Chondrocyte (in vitro differentiated cells): Measurements from ENCODE around the gene BTBD16. TPM values are rescaled to one million over a fixed set of nuclear protein-coding genes. Genes with fewer than 3 reads are reported as not detected.

Experiments used
- DNase-seq: peaks from one replicate; pipeline ENCODE4 v3.0.0; 2021; ENCODE audit warnings: mixed read lengths, low spot score
- H3K27ac Mint-ChIP-seq: one replicate; pipeline ENCODE4 v1.8.0; 2021; ENCODE audit warnings: mild to moderate bottlenecking, moderate library complexity, mixed read lengths; ENCODE audit not compliant: unreplicated experiment
- H3K27me3 Mint-ChIP-seq: 2 replicates; pipeline ENCODE4 v1.8.0; 2021; ENCODE audit warnings: low read depth, mixed read lengths
- H3K36me3 Mint-ChIP-seq: 2 replicates; pipeline ENCODE4 v1.8.0; 2021; ENCODE audit warnings: low read depth, mixed read lengths
- H3K4me1 Mint-ChIP-seq: 2 replicates; pipeline ENCODE4 v1.8.0; 2021; ENCODE audit warnings: low read depth, mild to moderate bottlenecking, mixed read lengths
- H3K4me3 Mint-ChIP-seq: one replicate; pipeline ENCODE4 v1.8.0; 2021; ENCODE audit warnings: mild to moderate bottlenecking, moderate library complexity, mixed read lengths; ENCODE audit not compliant: unreplicated experiment
- H3K9me3 Mint-ChIP-seq: 2 replicates; pipeline ENCODE4 v1.8.0; 2021; ENCODE audit warnings: low read depth, mixed read lengths
- total RNA-seq: library from RNA; stranded (reverse); gene quantifications from 3 replicates; pipeline ENCODE4 v1.2.1, GENCODE V29; 2021
- TF ChIP-seq, protein P1 (sequence below): fragments of 200-600 bp; sonication (generic); IDR thresholded peaks from 2 replicates; pipeline ENCODE4 v1.5.0; 2021; ENCODE audit warnings: antibody characterized with exemption, mild to moderate bottlenecking, moderate library complexity

Gene BTBD16
- total RNA-seq, 1 donor from 2014 or later = 0.10 TPM

DNA sequence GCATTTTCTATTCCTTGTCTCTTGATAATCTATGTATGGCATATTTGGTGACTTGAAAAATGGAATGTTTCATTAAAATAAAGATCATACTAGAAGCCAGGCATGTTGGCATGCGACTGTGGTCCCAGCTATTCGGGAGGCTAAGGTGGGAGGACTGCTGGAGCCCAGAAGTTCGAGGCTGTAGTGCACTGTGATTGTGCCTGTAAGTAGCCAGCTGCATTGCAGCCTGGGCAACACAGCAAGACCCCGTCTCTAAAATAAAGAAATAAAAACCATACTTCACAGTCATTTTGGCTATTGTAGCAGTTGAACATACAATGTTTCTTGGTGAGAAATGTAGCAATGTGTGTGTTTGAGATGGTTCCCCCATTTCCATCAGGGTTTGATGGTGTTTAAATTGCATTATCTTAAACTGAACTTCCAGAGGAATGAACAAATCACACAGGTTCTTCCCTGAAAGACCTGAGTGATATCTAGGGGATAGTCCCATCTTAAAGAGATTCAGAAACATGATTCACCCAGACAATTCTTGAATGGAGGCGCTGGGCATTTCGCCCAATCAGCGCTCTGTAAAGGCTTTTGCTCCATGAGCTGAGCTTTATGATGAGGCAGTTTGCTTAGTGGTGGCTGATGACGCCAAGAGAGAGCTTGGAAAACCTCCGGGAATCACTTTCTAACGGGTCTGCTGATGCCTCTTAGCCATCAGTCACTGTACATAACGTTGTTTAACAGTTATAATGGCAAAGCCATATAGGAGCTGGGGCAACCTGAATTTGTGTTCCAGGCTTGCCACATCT, 19.4 kb upstream of the BTBD16 start:
- no peak overlapping the region for H3K27ac Mint-ChIP-seq
- H3K36me3 Mint-ChIP-seq = peaks cover 28% of the 10 kb centered on the region
- H3K27me3 Mint-ChIP-seq = no peaks in the 10 kb centered on the region
- no peaks in the 10 kb centered on the region for H3K9me3 Mint-ChIP-seq
- no peak for DNase-seq
- no peak overlapping the region for H3K4me3 Mint-ChIP-seq
- TF ChIP-seq, protein P1, sequence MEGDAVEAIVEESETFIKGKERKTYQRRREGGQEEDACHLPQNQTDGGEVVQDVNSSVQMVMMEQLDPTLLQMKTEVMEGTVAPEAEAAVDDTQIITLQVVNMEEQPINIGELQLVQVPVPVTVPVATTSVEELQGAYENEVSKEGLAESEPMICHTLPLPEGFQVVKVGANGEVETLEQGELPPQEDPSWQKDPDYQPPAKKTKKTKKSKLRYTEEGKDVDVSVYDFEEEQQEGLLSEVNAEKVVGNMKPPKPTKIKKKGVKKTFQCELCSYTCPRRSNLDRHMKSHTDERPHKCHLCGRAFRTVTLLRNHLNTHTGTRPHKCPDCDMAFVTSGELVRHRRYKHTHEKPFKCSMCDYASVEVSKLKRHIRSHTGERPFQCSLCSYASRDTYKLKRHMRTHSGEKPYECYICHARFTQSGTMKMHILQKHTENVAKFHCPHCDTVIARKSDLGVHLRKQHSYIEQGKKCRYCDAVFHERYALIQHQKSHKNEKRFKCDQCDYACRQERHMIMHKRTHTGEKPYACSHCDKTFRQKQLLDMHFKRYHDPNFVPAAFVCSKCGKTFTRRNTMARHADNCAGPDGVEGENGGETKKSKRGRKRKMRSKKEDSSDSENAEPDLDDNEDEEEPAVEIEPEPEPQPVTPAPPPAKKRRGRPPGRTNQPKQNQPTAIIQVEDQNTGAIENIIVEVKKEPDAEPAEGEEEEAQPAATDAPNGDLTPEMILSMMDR = no peak
- no peaks in the 10 kb centered on the region for H3K4me1 Mint-ChIP-seq

GRCh38 chr10:122252805-122253204, 18.3 kb upstream of the BTBD16 start:
- TF ChIP-seq, protein P1 = no peak
- peaks cover 8% of the 10 kb centered on the region for H3K4me1 Mint-ChIP-seq
- no peak overlapping the region for H3K27ac Mint-ChIP-seq
- no peaks in the 10 kb centered on the region for H3K27me3 Mint-ChIP-seq
- no peak overlapping the region for H3K4me3 Mint-ChIP-seq
- H3K36me3 Mint-ChIP-seq = peaks cover 24% of the 10 kb centered on the region
- no peak for DNase-seq
- no peaks in the 10 kb centered on the region for H3K9me3 Mint-ChIP-seq

GRCh38 chr10:122253605-122254004, 17.5 kb upstream of the BTBD16 start:
- no peak for DNase-seq
- TF ChIP-seq, protein P1 = no peak
- peaks cover 18% of the 10 kb centered on the region for H3K36me3 Mint-ChIP-seq
- H3K4me1 Mint-ChIP-seq = peaks cover 14% of the 10 kb centered on the region
- H3K9me3 Mint-ChIP-seq = no peaks in the 10 kb centered on the region
- no peak overlapping the region for H3K4me3 Mint-ChIP-seq
- no peaks in the 10 kb centered on the region for H3K27me3 Mint-ChIP-seq
- H3K27ac Mint-ChIP-seq = no peak overlapping the region

DNA sequence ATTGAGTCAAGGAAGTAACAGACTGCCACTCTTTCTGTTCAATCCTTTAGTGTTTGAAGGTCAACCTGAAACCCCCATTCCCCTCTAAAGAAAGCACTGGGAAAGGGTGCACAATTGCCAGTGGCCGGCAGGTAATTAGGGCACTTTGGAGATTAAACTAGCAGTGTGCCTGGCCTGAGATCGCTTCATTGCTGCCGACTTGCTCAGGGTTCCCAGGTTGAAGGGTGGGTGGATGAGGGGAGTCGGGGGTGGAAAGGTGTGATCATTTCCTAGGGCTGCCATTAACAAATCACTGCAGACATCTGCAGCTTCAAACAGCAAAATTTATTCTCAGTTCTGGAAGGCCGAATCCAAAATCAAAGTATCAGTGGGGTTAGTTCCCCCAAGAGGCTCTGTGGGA, 16.3 kb upstream of the BTBD16 start:
- Mint-ChIP-seq H3K36me3 (peaks cover 13% of the 10 kb centered on the region), H3K4me1 (peaks cover 21% of the 10 kb centered on the region), H3K27ac (no peak overlapping the region), H3K9me3 (no peaks in the 10 kb centered on the region), H3K27me3 (no peaks in the 10 kb centered on the region), H3K4me3 (no peak overlapping the region)
- no peak for DNase-seq
- TF ChIP-seq, protein P1 = no peak

DNA sequence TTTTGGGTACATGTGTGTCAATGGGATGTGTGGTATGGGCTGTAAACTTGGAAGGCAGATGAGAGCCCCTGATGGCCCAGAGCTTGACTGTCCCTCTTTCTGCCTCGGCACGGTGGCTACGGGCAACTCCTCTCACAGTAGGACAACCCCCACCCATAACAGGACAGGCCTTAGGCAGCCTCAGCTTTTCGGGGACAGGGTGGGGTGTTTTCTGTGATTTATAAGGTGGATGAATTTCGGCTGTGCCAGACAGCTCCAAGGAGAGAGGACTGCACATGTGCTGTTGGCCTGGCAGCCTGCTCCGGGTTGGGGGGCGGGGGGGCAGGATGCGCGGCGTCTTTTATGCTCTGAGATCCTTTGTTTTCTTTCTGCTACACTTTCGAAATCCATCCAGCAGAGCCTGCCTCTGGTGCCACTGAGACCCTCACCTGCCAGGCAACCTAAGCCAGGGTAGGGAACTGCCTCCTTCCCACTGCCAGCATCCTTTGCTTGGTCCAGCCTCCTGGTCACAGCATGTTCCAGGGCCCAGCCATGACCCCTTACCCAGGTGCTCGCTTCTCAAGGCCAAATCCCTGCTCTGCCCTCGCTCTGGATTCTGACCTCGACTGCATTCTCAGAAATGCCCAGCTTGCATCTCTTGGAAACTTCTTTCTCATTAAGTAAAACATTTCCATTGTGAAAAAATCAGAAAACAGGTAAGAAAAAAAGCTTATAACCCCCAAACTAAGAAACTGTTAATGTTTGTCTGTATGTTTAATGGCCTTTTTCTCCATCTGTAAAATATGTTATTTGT, 15.4 kb upstream of the BTBD16 start:
- H3K9me3 Mint-ChIP-seq = no peaks in the 10 kb centered on the region
- TF ChIP-seq, protein P1 = no peak
- DNase-seq = no peak
- no peaks in the 10 kb centered on the region for H3K27me3 Mint-ChIP-seq
- no peak overlapping the region for H3K4me3 Mint-ChIP-seq
- peaks cover 21% of the 10 kb centered on the region for H3K4me1 Mint-ChIP-seq
- H3K36me3 Mint-ChIP-seq = peaks cover 16% of the 10 kb centered on the region
- no peak overlapping the region for H3K27ac Mint-ChIP-seq
